GM19240 (cell line): Measurements from ENCODE around the gene RPL29.

Source experiments
- DNase-seq: peaks from one replicate; pipeline ENCODE4 v3.0.0; 2011; ENCODE audit warnings: low spot score; ENCODE audit not compliant: insufficient read length

RPL29 gene

DNA sequence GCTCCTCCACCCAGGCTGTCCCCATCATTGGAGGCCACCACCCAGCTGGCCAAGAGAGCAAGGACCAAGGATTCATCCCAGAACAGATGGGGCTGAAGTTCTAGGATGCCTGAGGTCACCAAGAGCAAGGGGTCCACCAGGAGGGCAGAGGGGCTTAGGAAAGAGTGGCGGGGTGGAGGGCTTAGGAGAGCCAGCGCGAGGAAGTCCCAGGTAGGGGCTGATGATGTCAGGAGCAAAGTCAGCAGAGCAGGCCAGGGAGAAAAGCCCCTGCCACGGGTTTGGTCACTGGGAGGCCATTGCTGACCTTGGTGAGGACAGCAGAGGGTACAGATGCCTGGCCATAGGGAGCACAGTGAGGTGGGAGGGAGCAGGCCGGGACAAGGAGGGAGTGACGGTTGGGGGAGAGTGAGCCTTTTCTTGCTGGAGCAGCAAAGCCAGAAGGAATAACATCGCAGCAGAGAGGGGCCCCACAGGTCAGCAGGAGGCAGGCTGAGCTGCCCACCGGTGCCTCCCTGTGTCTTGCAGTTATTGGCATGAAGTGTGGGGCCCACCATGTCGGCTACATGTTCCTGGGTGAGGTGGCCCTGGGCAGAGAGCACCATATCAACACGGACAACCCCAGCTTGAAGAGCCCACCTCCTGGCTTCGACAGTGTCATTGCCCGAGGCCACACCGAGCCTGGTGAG lies 48.3 kb downstream of the RPL29 start:
- no peak for DNase-seq

DNA sequence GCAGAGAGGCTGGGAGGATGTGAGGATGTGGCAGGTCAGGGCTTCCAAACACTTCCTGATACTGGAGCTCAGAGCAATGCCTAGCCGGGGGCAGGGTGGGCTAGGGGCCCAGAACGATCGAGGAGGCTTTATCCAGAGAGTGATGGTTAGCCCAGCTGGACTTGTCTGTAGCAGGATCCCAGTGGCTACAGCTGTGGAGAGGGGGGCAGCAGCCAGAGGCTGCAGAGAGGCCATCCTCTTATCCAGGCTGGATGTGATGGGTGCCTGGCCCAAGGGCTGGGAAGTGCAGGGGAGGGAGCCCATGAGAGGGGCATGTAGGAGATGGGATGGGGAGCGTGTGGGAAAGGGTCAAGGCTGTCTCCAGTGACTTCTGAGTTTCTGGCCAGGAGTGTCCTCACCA lies 48.9 kb downstream of the RPL29 start:
- no peak for DNase-seq

DNA sequence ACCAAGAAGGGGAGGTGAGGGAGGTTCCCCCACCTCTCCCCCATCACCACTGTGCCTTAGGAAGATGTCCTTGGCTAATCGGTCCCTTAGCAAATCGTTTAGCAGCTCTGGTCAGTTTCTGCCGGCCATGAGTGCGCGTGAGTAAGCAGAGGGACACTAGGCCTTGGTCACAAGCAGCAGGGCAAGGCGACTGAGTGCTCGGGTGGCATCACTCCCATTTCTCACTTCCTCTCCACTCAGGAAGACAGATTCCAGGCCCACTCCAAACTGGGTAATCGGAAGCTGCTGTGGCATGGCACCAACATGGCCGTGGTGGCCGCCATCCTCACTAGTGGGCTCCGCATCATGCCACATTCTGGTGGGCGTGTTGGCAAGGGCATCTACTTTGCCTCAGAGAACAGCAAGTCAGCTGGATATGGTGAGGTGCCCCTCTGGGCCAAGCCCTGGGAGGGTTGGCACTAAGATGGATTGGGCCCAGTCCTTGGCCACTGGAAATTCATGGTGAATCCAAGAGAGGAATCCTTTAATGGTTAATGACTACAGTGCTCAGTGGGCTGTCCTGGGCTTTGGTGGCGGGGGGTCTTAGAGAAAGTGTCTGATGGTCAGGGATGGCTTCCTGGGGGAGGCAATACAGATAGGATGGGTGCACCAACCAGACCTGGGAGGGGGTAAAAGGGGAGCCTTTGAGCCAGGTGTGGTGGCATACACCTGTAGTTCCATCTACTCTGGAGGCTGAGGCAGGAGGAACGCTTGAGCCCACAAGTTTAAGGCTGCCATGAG lies 49.6 kb downstream of the RPL29 start:
- no peak for DNase-seq

DNA sequence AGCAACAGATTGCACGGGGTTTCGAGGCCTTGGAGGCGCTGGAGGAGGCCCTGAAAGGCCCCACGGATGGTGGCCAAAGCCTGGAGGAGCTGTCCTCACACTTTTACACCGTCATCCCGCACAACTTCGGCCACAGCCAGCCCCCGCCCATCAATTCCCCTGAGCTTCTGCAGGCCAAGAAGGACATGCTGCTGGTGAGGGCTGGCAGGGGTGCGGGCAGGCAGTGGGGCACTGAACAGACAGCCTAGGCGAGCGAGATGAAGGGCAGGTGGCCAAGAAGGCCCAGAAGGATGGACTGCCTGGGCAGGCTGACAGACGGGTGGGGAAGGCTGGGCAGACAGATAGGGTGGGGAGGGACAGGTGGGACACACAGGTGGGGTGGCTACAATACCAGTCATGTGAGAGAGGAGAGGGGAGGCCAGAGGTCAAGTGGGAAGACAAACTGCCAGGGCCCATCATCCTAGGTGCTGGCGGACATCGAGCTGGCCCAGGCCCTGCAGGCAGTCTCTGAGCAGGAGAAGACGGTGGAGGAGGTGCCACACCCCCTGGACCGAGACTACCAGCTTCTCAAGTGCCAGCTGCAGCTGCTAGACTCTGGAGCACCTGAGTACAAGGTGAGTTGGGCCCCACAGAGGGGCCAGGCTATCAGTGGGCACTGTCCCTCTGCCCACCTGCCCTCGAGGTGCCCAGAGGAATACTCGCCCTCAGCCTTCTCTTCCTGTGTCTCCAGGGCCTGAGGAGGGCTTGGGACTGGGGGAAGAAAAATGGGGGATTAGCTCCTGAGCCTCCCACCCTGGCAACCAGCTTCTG lies 50.5 kb downstream of the RPL29 start:
- DNase-seq = no peak

DNA sequence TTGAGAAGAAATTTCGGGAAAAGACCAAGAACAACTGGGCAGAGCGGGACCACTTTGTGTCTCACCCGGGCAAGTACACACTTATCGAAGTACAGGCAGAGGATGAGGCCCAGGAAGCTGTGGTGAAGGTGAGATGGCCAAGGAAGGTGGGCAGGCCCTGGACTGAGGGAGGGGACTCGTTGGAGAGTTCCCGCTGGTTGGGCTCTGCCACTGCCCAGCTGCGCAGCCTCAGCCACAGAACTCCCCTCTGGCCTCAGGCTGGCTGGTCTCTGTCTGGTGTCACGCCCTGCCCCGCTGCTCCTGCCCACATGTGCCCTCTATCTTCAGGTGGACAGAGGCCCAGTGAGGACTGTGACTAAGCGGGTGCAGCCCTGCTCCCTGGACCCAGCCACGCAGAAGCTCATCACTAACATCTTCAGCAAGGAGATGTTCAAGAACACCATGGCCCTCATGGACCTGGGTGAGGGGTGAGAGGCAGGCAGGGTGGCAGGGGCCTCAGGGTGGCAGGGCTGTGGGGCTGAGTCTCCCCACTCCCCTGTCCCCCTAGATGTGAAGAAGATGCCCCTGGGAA lies 51.2 kb downstream of the RPL29 start:
- no peak for DNase-seq
